Nephron progenitor cell (in vitro differentiated cells): ENCODE results near the gene DTNB.

ENCODE experiments used
- DNase-seq: peaks from one replicate; pipeline ENCODE4 v3.0.0; 2021
- H3K27ac Mint-ChIP-seq: 2 replicates; pipeline ENCODE4 v1.8.0; 2021; ENCODE audit warnings: mild to moderate bottlenecking, moderate library complexity, mixed read lengths
- H3K27me3 Mint-ChIP-seq: 2 replicates; pipeline ENCODE4 v1.8.0; 2021; ENCODE audit warnings: mild to moderate bottlenecking, low read depth, mixed read lengths; ENCODE audit not compliant: poor library complexity
- H3K36me3 Mint-ChIP-seq: 2 replicates; pipeline ENCODE4 v1.8.0; 2021; ENCODE audit warnings: low read depth, mixed read lengths
- H3K4me1 Mint-ChIP-seq: 2 replicates; pipeline ENCODE4 v1.8.0; 2021; ENCODE audit warnings: mixed read lengths
- H3K4me3 Mint-ChIP-seq: 2 replicates; pipeline ENCODE4 v1.8.0; 2021; ENCODE audit warnings: mild to moderate bottlenecking, moderate library complexity, mixed read lengths
- H3K9me3 Mint-ChIP-seq: 2 replicates; pipeline ENCODE4 v1.8.0; 2021; ENCODE audit warnings: mild to moderate bottlenecking, moderate library complexity, mixed read lengths
- TF ChIP-seq, protein P1 (sequence below): fragments of 200-600 bp; sonication (generic); IDR thresholded peaks from 2 replicates; pipeline ENCODE4 v1.5.0; 2021; ENCODE audit warnings: antibody characterized with exemption

Gene DTNB

DNA sequence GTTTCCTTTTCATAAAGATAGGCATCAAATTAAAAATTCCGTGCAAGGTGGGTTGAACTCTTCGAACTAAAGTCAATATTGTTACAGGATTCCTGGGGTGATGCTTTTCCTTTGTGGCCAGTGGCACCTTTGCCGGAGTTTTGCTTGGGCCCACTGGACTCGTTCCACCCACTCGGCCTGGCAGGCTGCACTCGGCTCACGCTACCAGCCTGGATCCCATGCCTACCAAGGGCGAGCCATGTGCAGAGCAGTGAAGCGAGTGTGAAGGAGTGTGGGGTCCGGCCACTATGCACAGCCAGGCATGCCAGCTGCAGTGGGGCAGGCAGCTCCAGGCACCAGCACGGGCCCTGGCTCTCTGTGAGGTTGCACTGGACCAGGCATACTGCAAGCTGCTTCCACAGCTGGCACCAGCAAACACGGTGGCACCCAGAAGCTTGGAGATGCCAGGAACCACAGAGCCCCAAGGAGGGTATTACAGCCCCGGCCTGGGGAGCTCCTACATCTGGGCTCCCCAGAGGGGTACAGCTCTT, 83.6 kb downstream of the DTNB start:
- Mint-ChIP-seq H3K36me3 (no peaks in the 10 kb centered on the region), H3K4me3 (no peak overlapping the region), H3K27ac (no peak overlapping the region), H3K27me3 (no peaks in the 10 kb centered on the region), H3K9me3 (no peaks in the 10 kb centered on the region), H3K4me1 (peaks cover 21% of the 10 kb centered on the region)
- DNase-seq, result no peak
- TF ChIP-seq, protein P1, sequence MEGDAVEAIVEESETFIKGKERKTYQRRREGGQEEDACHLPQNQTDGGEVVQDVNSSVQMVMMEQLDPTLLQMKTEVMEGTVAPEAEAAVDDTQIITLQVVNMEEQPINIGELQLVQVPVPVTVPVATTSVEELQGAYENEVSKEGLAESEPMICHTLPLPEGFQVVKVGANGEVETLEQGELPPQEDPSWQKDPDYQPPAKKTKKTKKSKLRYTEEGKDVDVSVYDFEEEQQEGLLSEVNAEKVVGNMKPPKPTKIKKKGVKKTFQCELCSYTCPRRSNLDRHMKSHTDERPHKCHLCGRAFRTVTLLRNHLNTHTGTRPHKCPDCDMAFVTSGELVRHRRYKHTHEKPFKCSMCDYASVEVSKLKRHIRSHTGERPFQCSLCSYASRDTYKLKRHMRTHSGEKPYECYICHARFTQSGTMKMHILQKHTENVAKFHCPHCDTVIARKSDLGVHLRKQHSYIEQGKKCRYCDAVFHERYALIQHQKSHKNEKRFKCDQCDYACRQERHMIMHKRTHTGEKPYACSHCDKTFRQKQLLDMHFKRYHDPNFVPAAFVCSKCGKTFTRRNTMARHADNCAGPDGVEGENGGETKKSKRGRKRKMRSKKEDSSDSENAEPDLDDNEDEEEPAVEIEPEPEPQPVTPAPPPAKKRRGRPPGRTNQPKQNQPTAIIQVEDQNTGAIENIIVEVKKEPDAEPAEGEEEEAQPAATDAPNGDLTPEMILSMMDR, result no peak

DNA sequence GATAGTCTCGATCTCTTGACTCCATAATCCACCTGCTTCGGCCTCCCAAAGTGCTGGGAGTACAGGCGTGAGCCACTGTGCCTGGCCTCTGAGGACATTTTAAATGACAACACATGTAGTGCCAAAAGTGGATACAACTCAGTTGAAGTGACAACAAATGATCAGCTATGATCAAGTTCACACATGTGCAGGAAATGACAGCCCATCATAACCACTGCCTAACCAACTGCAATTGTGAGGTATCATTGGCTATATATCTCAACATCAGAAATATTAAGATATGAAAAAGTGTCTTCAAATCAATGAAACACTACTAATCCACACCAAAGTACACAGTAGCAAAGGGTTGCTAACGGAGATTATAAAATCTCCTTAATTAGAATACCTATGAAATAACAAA, 84.8 kb downstream of the DTNB start:
- DNase-seq, result no peak
- H3K9me3 Mint-ChIP-seq, result no peaks in the 10 kb centered on the region
- H3K4me3 Mint-ChIP-seq, result no peak overlapping the region
- H3K36me3 Mint-ChIP-seq, result no peaks in the 10 kb centered on the region
- H3K27me3 Mint-ChIP-seq, result no peaks in the 10 kb centered on the region
- TF ChIP-seq, protein P1, result no peak
- peaks cover 21% of the 10 kb centered on the region for H3K4me1 Mint-ChIP-seq
- H3K27ac Mint-ChIP-seq, result no peak overlapping the region

DNA sequence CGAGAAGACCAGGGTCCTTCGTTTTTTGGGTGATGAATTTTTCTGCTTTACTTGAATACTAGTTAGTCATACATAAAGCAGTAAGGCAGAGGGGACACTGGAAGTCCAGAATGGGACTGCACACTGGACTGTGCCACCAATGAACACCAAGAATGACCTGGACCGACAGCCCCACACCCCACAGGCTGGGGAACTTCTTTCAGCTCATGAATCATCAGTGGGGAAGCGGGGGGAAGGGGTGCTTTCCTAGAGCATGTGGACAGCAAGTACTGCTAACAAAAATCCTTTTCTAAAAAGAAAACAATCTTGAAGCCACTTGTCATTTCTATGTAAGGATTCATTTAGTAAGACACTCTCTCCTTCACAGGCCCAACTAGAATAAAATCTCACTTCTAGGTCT, 86.0 kb downstream of the DTNB start:
- H3K9me3 Mint-ChIP-seq, result no peaks in the 10 kb centered on the region
- H3K4me1 Mint-ChIP-seq, result peaks cover 23% of the 10 kb centered on the region
- DNase-seq, result no peak
- H3K27me3 Mint-ChIP-seq, result no peaks in the 10 kb centered on the region
- peaks cover 4% of the 10 kb centered on the region for H3K36me3 Mint-ChIP-seq
- H3K4me3 Mint-ChIP-seq, result no peak overlapping the region
- TF ChIP-seq, protein P1, result no peak
- H3K27ac Mint-ChIP-seq, result no peak overlapping the region

DNA sequence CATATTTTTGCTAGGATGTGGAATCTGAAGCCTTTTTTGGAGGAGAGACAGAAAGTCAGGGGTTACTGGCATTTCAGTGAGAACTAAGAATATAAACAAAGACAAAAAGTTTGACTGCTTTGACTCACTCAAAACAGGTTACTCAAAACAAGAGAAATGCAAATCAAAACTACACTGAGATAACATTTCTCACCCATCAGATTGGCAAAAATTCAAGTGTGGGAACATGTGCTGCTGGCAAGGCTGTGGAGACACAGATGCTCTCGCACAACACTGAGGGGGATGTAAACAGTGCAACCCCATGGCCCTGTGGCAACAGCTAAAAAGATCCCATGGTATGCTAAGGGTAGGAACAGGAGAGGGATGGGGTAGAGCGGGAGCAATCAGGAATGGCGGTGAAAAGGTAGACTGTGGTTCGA, 86.6 kb downstream of the DTNB start:
- Mint-ChIP-seq H3K27ac (no peak overlapping the region), H3K9me3 (no peaks in the 10 kb centered on the region), H3K4me3 (no peak overlapping the region), H3K27me3 (no peaks in the 10 kb centered on the region), H3K36me3 (peaks cover 6% of the 10 kb centered on the region), H3K4me1 (peaks cover 25% of the 10 kb centered on the region)
- no peak for DNase-seq
- TF ChIP-seq, protein P1, result no peak

DNA sequence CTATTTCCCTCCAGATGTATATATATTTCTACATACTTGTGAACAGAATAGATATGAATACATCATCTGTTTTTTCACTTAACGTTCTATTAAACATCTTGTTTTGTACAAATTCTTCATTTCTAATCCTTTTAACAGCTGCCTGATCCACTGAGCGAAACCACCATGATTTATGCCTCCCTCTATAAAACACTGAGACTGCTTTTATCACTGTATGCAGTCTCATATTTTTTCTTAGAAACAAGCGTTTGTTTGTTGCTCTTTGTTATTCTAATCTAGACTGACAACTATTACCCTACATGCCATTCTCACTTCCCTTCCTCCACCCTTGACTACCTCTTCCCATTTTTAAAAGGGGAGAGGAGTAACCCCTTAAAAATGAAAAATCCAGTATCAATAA, 88.2 kb downstream of the DTNB start:
- peaks cover 6% of the 10 kb centered on the region for H3K36me3 Mint-ChIP-seq
- peaks cover 25% of the 10 kb centered on the region for H3K4me1 Mint-ChIP-seq
- H3K27me3 Mint-ChIP-seq, result no peaks in the 10 kb centered on the region
- H3K27ac Mint-ChIP-seq, result no peak overlapping the region
- DNase-seq, result no peak
- TF ChIP-seq, protein P1, result no peak
- H3K9me3 Mint-ChIP-seq, result no peaks in the 10 kb centered on the region
- no peak overlapping the region for H3K4me3 Mint-ChIP-seq

DNA sequence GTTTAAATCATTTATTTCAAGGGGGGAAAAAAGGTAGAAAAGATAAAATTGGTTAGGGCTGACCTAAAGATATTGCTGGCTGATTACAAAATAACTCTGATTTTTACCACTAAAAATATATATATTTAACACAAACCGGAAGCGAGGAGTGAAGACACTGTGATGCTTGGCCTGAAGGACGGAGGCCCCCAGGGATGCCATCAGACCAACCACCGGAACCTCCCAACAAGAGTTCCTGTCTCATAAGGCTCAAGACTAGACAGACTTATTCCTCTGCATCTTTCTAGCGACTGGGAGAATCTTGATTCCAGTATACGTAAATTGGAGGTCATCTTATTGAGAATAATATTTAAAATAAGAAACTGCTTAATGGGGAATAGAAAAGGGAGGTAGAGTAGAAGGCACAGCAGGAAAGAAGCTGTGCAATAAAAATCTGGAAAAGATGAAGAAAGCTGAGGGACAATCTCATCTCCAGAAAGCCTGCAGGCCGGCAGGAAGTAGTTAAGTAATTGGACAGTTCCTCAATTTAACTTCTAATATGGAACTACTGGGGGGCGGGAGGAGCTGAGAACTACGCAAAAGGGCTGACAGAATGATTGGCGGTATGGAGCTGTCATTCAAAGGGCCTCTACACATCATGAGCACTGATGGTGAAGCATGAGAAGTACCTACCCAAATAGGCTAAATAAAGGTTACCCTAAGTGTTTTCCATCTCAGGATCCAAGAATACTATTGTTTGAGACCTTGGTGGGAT, 91.1 kb downstream of the DTNB start:
- Mint-ChIP-seq H3K4me1 (peaks cover 14% of the 10 kb centered on the region), H3K27me3 (no peaks in the 10 kb centered on the region), H3K9me3 (no peaks in the 10 kb centered on the region), H3K4me3 (no peak overlapping the region), H3K27ac (no peak overlapping the region), H3K36me3 (peaks cover 14% of the 10 kb centered on the region)
- no peak for DNase-seq
- TF ChIP-seq, protein P1, result no peak
